CD4-positive, alpha-beta T cell (primary cell): ENCODE results near the gene STOX2. TPM values are rescaled to one million over a fixed set of nuclear protein-coding genes. Genes with fewer than 3 reads are reported as not detected.

Experiments used
- ATAC-seq: fragments of 200-7000 bp; cut with Tn5 transposase; one replicate; pipeline ENCODE4 v1.10.0; 2022; ENCODE audit warnings: mild to moderate bottlenecking; ENCODE audit not compliant: poor library complexity
- CTCF ChIA-PET: fragments of 350-600 bp; sonication (Branson Sonifier 250); formaldehyde crosslinking; loops from one replicate; lab custom pipeline; 2021; ENCODE audit warnings: antibody characterized with exemption, inconsistent platforms; lab: Charles Lee
- POLR2A ChIA-PET: fragments of 350-600 bp; sonication (Branson Sonifier 250); formaldehyde crosslinking; loops from one replicate; lab custom pipeline; 2021; ENCODE audit warnings: antibody characterized with exemption, inconsistent platforms; lab: Charles Lee
- DNase-seq, 14 experiments: peaks; one replicate each; pipeline ENCODE4 v3.0.0-alpha.2; 2013 to 2020; ENCODE audit warnings: mixed read lengths in 2 of 14
- H3K27ac ChIP-seq, 2 donors: one replicate each; pipeline versions ENCODE4 v1.5.1 to v1.7.0; 2013; ENCODE audit warnings: low read length in 2 of 2, low read depth in 1 of 2, mild to moderate bottlenecking in 1 of 2
- H3K27me3 ChIP-seq, 2 experiments: 1 replicate in 1 of 2; 2 replicates in 1 of 2; pipeline versions ENCODE4 v1.6.1 to v1.7.0; 2013; ENCODE audit warnings: low read length in 2 of 2, control low read depth in 1 of 2, mild to moderate bottlenecking in 1 of 2, moderate library complexity in 1 of 2; ENCODE audit not compliant: insufficient read depth in 2 of 2, control insufficient read depth in 1 of 2
- H3K36me3 ChIP-seq: one replicate; pipeline ENCODE4 v1.6.1; 2013; ENCODE audit warnings: low read length, control low read depth; ENCODE audit not compliant: insufficient read depth
- H3K4me1 ChIP-seq: one replicate; pipeline ENCODE4 v1.6.1; 2013; ENCODE audit warnings: low read length, control low read depth; ENCODE audit not compliant: insufficient read depth
- H3K4me3 ChIP-seq: one replicate; pipeline ENCODE4 v1.5.1; 2013; ENCODE audit warnings: mild to moderate bottlenecking, low read length, moderate library complexity
- H3K9me3 ChIP-seq, 2 experiments: 1 replicate in 1 of 2; 2 replicates in 1 of 2; pipeline versions ENCODE4 v1.6.1 to v1.7.0; 2013; ENCODE audit warnings: low read length in 2 of 2, mild to moderate bottlenecking in 2 of 2, control low read depth in 1 of 2, moderate library complexity in 1 of 2; ENCODE audit not compliant: control insufficient read depth in 1 of 2, insufficient read depth in 1 of 2
- H3K27ac Mint-ChIP-seq: one replicate; pipeline ENCODE4 v1.8.0; 2020; ENCODE audit warnings: mixed read lengths
- H3K27me3 Mint-ChIP-seq: one replicate; pipeline ENCODE4 v1.8.0; 2021; ENCODE audit warnings: mixed read lengths
- H3K36me3 Mint-ChIP-seq: one replicate; pipeline ENCODE4 v1.8.0; 2021; ENCODE audit warnings: low read depth, mixed read lengths
- H3K4me1 Mint-ChIP-seq: one replicate; pipeline ENCODE4 v1.8.0; 2021; ENCODE audit warnings: low read depth, mixed read lengths
- H3K4me3 Mint-ChIP-seq: one replicate; pipeline ENCODE4 v1.8.0; 2020; ENCODE audit warnings: mild to moderate bottlenecking, mixed read lengths
- H3K9me3 Mint-ChIP-seq: one replicate; pipeline ENCODE4 v1.8.0; 2020; ENCODE audit warnings: mixed read lengths
- intact Hi-C, 2 experiments: fragments of 100-400 bp; cut with DNase I in 1 of 2; cut with micrococcal nuclease in 1 of 2; formaldehyde crosslinking; loops; one replicate each; pipeline versions ENCODE4 v1.15.1 to v1.9.0; 2023 to 2025; cut with DNase I, micrococcal nuclease
- total RNA-seq, 174 experiments: library from RNA in 2 of 174; stranded (reverse) in 2 of 174; gene quantifications; one replicate each; pipeline ENCODE4 v1.2.3 and lab custom pipeline; 2021 to 2026
- TF ChIP-seq, protein P1 (sequence below): fragments of 200-600 bp; IDR thresholded peaks from one replicate; pipeline ENCODE4 v1.8.0; 2022; ENCODE audit warnings: antibody characterized with exemption, mild to moderate bottlenecking

STOX2 gene
- total RNA-seq, 2 experiments from 2014 or later: not detected

DNA sequence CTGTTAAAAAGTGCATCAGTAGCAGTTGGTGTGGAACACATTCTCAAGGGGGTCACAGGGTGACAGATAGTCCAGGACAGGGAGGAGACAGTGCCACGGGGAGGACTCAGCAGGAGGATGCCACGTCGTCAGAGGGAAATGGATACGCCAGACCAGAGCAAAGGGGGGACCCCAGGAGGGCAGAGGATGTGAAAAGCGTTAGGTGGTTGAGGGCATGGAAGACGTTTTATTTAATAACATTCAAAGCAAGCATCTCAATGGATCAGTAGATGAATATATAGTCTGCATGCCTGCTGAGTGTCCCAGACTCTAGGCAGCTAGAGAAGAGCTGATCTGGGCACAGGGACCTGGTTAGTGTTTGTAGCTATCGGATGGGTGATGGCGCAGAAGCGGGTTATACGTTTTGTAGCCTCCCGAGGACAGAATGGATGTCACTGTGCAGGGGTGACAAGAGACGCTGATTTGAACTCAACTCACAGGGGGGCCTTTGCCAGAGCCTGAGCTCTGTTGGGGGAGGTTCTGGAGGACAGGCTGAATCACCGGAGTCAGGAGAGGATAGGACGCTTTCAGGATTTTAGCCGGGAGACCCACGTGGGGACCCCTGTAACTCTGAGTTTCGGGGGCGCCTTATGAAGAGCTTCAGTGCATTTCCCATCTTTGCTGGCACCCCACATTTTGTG lies 81.3 kb downstream of the STOX2 start:
- Histone ChIP-seq H3K27me3 (no peaks in the 10 kb centered on the region), H3K4me1 (no peaks in the 10 kb centered on the region), H3K4me3 (no peak overlapping the region), H3K9me3 (no peaks in the 10 kb centered on the region), H3K36me3 (no peaks in the 10 kb centered on the region), H3K27ac (no peak overlapping the region)
- ATAC-seq (no peak), DNase-seq (no peak)
- H3K9me3 Mint-ChIP-seq: no peaks in the 10 kb centered on the region
- no peak overlapping the region for H3K27ac Mint-ChIP-seq
- H3K36me3 Mint-ChIP-seq: no peaks in the 10 kb centered on the region
- POLR2A ChIA-PET: no interaction called here
- TF ChIP-seq, protein P1, sequence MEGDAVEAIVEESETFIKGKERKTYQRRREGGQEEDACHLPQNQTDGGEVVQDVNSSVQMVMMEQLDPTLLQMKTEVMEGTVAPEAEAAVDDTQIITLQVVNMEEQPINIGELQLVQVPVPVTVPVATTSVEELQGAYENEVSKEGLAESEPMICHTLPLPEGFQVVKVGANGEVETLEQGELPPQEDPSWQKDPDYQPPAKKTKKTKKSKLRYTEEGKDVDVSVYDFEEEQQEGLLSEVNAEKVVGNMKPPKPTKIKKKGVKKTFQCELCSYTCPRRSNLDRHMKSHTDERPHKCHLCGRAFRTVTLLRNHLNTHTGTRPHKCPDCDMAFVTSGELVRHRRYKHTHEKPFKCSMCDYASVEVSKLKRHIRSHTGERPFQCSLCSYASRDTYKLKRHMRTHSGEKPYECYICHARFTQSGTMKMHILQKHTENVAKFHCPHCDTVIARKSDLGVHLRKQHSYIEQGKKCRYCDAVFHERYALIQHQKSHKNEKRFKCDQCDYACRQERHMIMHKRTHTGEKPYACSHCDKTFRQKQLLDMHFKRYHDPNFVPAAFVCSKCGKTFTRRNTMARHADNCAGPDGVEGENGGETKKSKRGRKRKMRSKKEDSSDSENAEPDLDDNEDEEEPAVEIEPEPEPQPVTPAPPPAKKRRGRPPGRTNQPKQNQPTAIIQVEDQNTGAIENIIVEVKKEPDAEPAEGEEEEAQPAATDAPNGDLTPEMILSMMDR: no peak
- intact Hi-C loops: no loop called here
- no peak overlapping the region for H3K4me3 Mint-ChIP-seq
- CTCF ChIA-PET: no interaction called here
- peaks cover 5% of the 10 kb centered on the region for H3K27me3 Mint-ChIP-seq
- no peaks in the 10 kb centered on the region for H3K4me1 Mint-ChIP-seq

DNA sequence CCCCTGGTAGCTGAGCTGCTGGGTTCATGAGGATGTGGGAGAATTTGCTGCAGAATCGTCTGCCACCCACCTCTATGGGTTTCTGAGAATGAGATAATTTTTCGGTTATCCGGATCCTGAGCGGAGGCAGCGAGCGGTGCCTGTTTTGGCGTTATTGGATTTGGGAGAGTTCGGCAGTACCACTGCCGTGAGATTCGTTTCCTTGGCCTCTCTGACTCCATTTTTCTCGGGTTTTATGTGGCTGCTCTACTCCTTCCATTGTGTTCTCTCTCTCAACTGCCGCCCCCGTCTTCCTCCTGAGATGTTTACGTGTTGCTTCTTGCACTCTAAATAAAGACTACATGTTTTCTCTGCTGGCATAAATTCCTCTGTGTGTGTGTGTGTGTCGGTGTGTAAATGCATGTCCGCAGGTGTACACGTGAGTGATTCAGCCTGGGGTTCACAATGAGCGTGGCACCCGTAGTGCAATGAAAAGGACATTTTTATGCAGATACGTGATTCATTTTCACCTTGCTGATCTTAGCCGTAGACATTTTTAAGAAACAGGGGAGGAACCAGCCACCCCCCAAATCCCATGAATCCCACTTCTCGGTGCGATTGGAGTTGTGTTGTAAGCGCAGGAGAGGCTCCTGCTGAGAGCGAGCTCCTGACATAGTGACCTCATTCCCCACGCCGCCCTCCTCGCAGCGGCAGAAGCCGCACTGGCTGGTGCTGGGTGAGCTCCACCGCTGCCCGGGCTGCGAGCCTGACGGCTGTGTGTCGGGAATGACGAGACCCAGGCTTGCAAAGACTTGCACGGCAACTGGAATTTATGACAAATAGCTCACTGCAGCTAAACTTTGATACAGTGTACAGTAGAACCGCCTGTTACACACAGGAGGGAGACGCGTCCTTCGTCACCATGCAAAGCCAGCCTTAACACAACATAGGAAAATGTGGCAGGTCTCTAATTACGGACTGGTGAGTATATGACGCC lies 82.2 kb downstream of the STOX2 start:
- CTCF ChIA-PET: no interaction called here
- Mint-ChIP-seq H3K36me3 (no peaks in the 10 kb centered on the region), H3K4me1 (no peaks in the 10 kb centered on the region), H3K27me3 (peaks cover 5% of the 10 kb centered on the region), H3K9me3 (no peaks in the 10 kb centered on the region), H3K4me3 (no peak overlapping the region), H3K27ac (no peak overlapping the region)
- POLR2A ChIA-PET: no interaction called here
- H3K27me3 ChIP-seq: no peaks in the 10 kb centered on the region
- intact Hi-C loops: no loop called here
- no peaks in the 10 kb centered on the region for H3K9me3 ChIP-seq
- ATAC-seq: no peak
- TF ChIP-seq, protein P1: no peak
- no peak overlapping the region for H3K4me3 ChIP-seq
- no peak overlapping the region for H3K27ac ChIP-seq
- no peak for DNase-seq
- no peaks in the 10 kb centered on the region for H3K36me3 ChIP-seq
- no peaks in the 10 kb centered on the region for H3K4me1 ChIP-seq

DNA sequence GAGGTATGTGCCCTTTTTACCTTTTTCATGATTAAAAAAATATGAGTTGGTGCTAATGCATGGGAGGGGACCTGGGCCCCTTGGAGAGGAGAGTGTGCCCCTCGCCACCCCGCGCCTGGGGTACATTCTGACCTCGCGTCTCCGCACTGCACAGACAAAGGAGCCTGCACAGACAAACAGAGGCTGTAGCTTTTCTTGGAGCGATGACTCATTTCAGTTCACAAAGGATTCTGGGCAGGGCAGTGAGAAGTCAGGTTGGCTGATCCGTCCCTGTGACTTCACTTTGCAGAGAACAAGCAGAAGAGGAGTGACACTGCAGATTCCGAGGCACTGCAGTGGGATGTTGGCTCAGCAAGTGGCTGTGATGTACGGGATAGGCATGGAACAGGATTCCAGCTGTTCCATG lies 82.9 kb downstream of the STOX2 start:
- Histone ChIP-seq H3K9me3 (no peaks in the 10 kb centered on the region), H3K4me1 (no peaks in the 10 kb centered on the region), H3K27ac (no peak overlapping the region), H3K4me3 (no peak overlapping the region), H3K27me3 (no peaks in the 10 kb centered on the region), H3K36me3 (no peaks in the 10 kb centered on the region)
- intact Hi-C loops: no loop called here
- ATAC-seq (no peak), DNase-seq (peak in 2 of 14 experiments; percentile 42 to 46)
- Mint-ChIP-seq H3K27ac (no peak overlapping the region), H3K4me1 (no peaks in the 10 kb centered on the region), H3K27me3 (no peaks in the 10 kb centered on the region), H3K4me3 (no peak overlapping the region), H3K9me3 (no peaks in the 10 kb centered on the region), H3K36me3 (no peaks in the 10 kb centered on the region)
- CTCF ChIA-PET: no interaction called here
- POLR2A ChIA-PET: no interaction called here
- TF ChIP-seq, protein P1: no peak
